ENCODE data around the gene ANXA6. TPM values are rescaled to one million over a fixed set of nuclear protein-coding genes. Genes with fewer than 3 reads are reported as not detected.

Gene ANXA6
- total RNA-seq, 1 donor from 2014 or later, result 143 TPM

DNA sequence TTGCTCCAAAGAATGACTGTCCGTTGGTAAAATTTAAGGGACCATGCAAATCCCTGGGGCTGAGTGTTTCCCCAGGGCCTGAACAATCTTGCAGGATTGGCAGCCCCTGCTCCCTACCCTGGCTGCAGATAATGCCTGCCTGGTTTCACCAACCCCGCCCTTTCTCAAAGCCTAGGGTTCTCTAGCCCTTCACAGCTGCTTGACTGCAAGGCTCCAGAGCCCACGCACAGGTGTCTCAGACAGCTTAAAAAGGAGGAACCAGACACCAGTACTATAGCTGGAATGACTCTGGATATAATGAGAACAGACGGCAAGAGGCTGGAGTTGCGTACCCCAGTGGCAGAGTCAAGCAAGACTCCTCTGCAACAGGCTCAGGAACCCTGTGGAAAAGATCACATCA lies 51.5 kb downstream of the ANXA6 start:
- DNase-seq, result no peak
- Histone ChIP-seq H3K4me1 (peaks cover 22% of the 10 kb centered on the region), H3K27ac (peak overlapping the region; percentile 14), H3K9me3 (no peaks in the 10 kb centered on the region), H3K4me3 (no peak overlapping the region), H3K27me3 (no peaks in the 10 kb centered on the region), H3K36me3 (peaks cover 80% of the 10 kb centered on the region)
- TF ChIP-seq, protein P1, sequence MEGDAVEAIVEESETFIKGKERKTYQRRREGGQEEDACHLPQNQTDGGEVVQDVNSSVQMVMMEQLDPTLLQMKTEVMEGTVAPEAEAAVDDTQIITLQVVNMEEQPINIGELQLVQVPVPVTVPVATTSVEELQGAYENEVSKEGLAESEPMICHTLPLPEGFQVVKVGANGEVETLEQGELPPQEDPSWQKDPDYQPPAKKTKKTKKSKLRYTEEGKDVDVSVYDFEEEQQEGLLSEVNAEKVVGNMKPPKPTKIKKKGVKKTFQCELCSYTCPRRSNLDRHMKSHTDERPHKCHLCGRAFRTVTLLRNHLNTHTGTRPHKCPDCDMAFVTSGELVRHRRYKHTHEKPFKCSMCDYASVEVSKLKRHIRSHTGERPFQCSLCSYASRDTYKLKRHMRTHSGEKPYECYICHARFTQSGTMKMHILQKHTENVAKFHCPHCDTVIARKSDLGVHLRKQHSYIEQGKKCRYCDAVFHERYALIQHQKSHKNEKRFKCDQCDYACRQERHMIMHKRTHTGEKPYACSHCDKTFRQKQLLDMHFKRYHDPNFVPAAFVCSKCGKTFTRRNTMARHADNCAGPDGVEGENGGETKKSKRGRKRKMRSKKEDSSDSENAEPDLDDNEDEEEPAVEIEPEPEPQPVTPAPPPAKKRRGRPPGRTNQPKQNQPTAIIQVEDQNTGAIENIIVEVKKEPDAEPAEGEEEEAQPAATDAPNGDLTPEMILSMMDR (IDR thresholded peaks at IDR 0.05), result no peak
- ATAC-seq, result no peak
- intact Hi-C loops (cut with DNase I), result no loop called here

DNA sequence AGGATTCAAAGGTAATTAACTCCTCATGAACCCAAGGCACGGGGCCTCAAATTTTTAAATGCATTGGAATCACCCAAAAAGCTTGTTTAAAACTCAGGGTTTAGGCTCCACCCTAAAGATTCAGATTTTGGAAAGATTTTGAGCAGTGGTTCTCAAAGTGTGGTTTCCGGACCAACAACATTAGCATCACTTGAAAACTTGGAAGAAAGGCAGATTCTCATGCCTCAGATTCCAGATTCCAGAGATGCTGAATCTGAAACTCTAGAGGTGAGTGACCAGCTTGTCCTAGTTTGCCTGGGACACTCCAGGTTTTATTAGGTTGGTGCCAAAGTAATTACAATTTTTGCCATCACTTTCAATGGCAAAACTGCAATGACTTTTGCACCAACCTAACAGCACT lies 52.0 kb downstream of the ANXA6 start:
- ATAC-seq, result no peak

DNA sequence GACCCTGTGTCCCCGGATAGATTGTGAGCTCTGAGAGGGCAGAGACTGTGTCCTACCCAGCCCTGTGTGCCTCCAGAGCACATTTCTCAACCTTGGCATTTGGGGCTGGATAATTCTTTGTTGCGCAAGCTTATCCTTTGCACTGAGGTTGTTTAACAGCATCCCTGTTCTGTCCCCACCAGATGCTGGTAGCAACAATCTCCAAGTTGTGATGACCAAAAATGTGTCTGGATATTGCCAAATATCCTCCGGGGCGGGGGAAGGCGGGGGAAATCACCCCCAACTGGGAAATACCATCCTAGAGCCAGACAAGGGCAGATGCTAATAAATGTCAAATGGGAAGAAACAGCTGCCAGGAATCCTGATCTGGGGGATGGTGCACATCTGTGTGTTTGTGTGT lies 52.8 kb downstream of the ANXA6 start:
- Histone ChIP-seq H3K9me3 (no peaks in the 10 kb centered on the region), H3K27me3 (no peaks in the 10 kb centered on the region), H3K27ac (peak overlapping the region; percentile 51), H3K4me3 (no peak overlapping the region), H3K36me3 (peaks cover 69% of the 10 kb centered on the region), H3K4me1 (peaks cover 30% of the 10 kb centered on the region)
- ATAC-seq (peak; percentile 8), DNase-seq (no peak)
- intact Hi-C loops (cut with DNase I), result no loop called here
- TF ChIP-seq, protein P1 (IDR thresholded peaks at IDR 0.05), result no peak

More for the DNA sequence above, 52.0 kb downstream of the ANXA6 start:
- DNase-seq, result no peak
- Histone ChIP-seq H3K27ac (no peak overlapping the region), H3K4me3 (no peak overlapping the region), H3K9me3 (no peaks in the 10 kb centered on the region), H3K36me3 (peaks cover 76% of the 10 kb centered on the region), H3K27me3 (no peaks in the 10 kb centered on the region), H3K4me1 (peaks cover 23% of the 10 kb centered on the region)
- TF ChIP-seq, protein P1 (IDR thresholded peaks at IDR 0.05), result no peak
- intact Hi-C loops (cut with DNase I), result no loop called here

DNA sequence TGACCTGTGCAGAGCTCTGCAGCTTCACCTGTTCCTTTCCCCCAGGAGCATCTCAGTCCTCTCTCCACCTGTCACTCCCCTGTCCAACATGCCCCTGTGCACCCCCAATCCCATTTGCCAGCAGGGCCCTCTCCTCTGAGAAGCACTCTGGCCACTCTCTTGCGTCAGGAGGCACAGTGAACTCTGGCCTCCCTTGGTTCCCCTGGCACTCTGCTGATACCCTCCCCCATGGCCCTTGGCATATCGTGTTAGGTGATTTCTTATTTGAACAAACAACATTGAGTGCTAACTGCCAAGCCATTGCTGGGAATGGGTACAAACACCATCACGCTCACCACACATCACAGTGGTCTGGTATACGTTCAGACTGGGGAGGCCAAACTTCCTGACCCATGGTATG lies 55.8 kb downstream of the ANXA6 start:
- intact Hi-C loops (cut with DNase I), result no loop called here
- Histone ChIP-seq H3K27ac (peak overlapping the region; percentile 51), H3K9me3 (no peaks in the 10 kb centered on the region), H3K27me3 (no peaks in the 10 kb centered on the region), H3K4me3 (no peak overlapping the region), H3K36me3 (peaks cover 42% of the 10 kb centered on the region), H3K4me1 (peaks cover 51% of the 10 kb centered on the region)
- DNase-seq, result no peak
- peak; percentile 11 for ATAC-seq
- TF ChIP-seq, protein P1 (IDR thresholded peaks at IDR 0.05), result no peak

DNA sequence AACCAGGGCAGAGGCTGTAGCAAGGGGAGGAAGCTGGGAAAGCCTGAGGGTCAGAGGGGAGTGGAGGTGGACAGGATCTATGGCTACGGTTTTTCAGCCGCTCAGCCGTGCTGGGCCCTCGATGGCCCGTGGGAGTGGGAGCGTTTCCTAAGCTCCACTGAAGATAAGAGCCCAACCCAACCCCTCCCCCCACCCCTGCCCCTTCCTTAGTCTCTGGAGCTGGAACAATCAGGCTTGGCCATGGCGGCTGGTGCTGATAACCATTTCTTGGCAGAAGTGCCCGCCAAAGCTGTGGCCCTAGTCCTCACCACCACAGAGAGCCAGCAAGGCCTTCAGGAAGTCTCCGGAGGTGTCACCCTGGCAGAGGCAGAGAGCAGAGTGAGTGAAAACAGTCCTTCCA lies 56.4 kb downstream of the ANXA6 start:
- ATAC-seq (no peak), DNase-seq (no peak)
- intact Hi-C loops (cut with DNase I), result no loop called here
- Histone ChIP-seq H3K27me3 (no peaks in the 10 kb centered on the region), H3K27ac (peak overlapping the region; percentile 51), H3K4me1 (peaks cover 56% of the 10 kb centered on the region), H3K4me3 (no peak overlapping the region), H3K9me3 (no peaks in the 10 kb centered on the region), H3K36me3 (peaks cover 36% of the 10 kb centered on the region)
- TF ChIP-seq, protein P1 (IDR thresholded peaks at IDR 0.05), result no peak

DNA sequence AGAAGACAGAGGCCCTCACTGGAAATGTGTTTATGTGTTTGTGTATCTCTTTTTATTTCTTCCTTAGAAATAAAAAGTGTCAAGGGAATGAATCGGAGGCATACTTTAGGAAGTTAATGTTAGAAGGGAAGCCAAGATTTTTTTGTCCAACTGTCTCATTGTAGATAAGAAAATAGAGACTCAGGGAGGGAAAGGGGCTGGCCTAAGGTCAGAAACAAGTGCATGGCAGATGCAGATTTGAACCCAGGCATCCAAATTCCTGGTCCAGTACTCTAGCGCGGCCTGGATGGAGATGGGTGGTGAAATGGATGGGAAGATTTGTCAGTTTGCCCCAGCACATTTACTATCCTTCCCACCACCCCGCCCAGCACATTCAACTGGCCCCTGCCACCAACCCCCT lies 56.9 kb downstream of the ANXA6 start:
- no peak for DNase-seq
- no peak for ATAC-seq
- Histone ChIP-seq H3K4me3 (no peak overlapping the region), H3K4me1 (peaks cover 61% of the 10 kb centered on the region), H3K27me3 (no peaks in the 10 kb centered on the region), H3K27ac (peak overlapping the region; percentile 5), H3K36me3 (peaks cover 36% of the 10 kb centered on the region), H3K9me3 (no peaks in the 10 kb centered on the region)
- TF ChIP-seq, protein P1 (IDR thresholded peaks at IDR 0.05), result no peak
- intact Hi-C loops (cut with DNase I), result no loop called here
